Thyroid gland (tissue), 4 donors: ENCODE data around the gene NGLY1. TPM values are rescaled to one million over a fixed set of nuclear protein-coding genes. Genes with fewer than 3 reads are reported as not detected.

ENCODE experiments used
- DNase-seq, 2 donors: peaks; one replicate each; pipeline ENCODE4 v3.0.0-alpha.2; 2019
- H3K27ac ChIP-seq, 3 donors: fragments of 200-600 bp; sonication (generic); 1 replicate in 2 of 3; 2 replicates in 1 of 3; pipeline ENCODE4 v1.5.1; 2016 to 2019; ENCODE audit warnings: mild to moderate bottlenecking in 1 of 3, moderate library complexity in 1 of 3
- H3K27me3 ChIP-seq: fragments of 200-600 bp; sonication (generic); one replicate; pipeline ENCODE4 v1.5.1; 2019
- H3K36me3 ChIP-seq, 2 donors: fragments of 200-600 bp; sonication (generic); one replicate each; pipeline ENCODE4 v1.5.1; 2016 to 2019
- H3K4me1 ChIP-seq, 2 donors: fragments of 200-600 bp; sonication (generic); one replicate each; pipeline ENCODE4 v1.5.1; 2017 to 2019
- H3K4me3 ChIP-seq, 3 donors: fragments of 200-600 bp; sonication (generic); replicated peaks in 1 of 3; 1 replicate in 2 of 3; 2 replicates in 1 of 3; pipeline ENCODE4 v1.5.1; 2016; ENCODE audit warnings: mild to moderate bottlenecking in 1 of 3
- H3K9me3 ChIP-seq: fragments of 200-600 bp; sonication (generic); one replicate; pipeline ENCODE4 v1.5.1; 2017
- POLR2A ChIP-seq, 2 donors: fragments of 450-650 bp; IDR thresholded peaks; one replicate each; pipeline ENCODE4 v1.6.1; 2017; ENCODE audit warnings: antibody characterized with exemption in 2 of 2, mild to moderate bottlenecking in 2 of 2, moderate library complexity in 1 of 2
- WGBS, 2 donors: methylation state at CpG; one replicate each; pipeline ENCODE4 v1.1.5; 2017; 5-methylcytosine and 5-hydroxymethylcytosine counted together
- intact Hi-C: fragments of 100-400 bp; cut with DNase I; formaldehyde crosslinking; loops from one replicate; pipeline ENCODE4 v1.15.1; 2023
- total RNA-seq, 4 donors: library from RNA; depleted of rRNA; stranded (reverse); fragments of >200 nt; gene quantifications; one replicate each; pipeline ENCODE4 v1.2.3, GENCODE V29; 2016
- TF ChIP-seq, protein P1 (sequence below), 6 experiments: fragments of 200-600 bp in 3 of 6; fragments of 450-650 bp in 3 of 6; sonication (generic) in 3 of 6; IDR thresholded peaks; one replicate each; pipeline ENCODE4 v1.5.1; 2016 to 2019; ENCODE audit warnings: antibody characterized with exemption in 6 of 6, mild to moderate bottlenecking in 2 of 6, inconsistent platforms in 1 of 6, moderate library complexity in 1 of 6

NGLY1 gene
- total RNA-seq, 4 donors from 2014 or later = 31.6 to 47.3 (median 38.7) TPM

DNA sequence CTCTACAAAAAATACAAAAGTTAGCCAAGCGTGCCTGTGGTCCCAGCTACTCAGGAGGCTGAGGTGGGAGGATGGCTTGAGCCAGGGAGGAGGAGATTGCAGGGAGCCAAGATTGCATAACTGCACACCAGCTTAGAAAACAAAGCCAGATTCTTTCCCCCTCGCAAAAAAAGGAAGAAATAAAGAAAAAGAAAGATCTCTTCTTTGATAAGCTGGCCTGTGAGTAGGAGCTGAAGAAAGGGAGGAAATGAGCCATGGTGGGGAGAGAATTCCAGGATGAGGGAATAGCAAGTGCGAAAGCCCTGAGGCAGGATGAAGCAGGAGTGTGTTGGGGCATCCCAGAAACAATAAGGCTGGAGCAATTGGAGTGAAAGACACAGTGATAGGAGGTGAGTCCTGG is 94.0 kb downstream of the NGLY1 start:
- H3K27me3 ChIP-seq = no peaks in the 10 kb centered on the region
- H3K4me3 ChIP-seq = no peak overlapping the region
- 70 to 71% methylated on average over 3 of the region's 3 CpGs for WGBS, 2 donors
- no peak for DNase-seq
- H3K4me1 ChIP-seq = no peaks in the 10 kb centered on the region
- H3K9me3 ChIP-seq = no peaks in the 10 kb centered on the region
- H3K27ac ChIP-seq = no peak overlapping the region
- TF ChIP-seq, protein P1, sequence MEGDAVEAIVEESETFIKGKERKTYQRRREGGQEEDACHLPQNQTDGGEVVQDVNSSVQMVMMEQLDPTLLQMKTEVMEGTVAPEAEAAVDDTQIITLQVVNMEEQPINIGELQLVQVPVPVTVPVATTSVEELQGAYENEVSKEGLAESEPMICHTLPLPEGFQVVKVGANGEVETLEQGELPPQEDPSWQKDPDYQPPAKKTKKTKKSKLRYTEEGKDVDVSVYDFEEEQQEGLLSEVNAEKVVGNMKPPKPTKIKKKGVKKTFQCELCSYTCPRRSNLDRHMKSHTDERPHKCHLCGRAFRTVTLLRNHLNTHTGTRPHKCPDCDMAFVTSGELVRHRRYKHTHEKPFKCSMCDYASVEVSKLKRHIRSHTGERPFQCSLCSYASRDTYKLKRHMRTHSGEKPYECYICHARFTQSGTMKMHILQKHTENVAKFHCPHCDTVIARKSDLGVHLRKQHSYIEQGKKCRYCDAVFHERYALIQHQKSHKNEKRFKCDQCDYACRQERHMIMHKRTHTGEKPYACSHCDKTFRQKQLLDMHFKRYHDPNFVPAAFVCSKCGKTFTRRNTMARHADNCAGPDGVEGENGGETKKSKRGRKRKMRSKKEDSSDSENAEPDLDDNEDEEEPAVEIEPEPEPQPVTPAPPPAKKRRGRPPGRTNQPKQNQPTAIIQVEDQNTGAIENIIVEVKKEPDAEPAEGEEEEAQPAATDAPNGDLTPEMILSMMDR (IDR thresholded peaks at IDR 0.05) = no peak
- TF ChIP-seq POLR2A (IDR thresholded peaks at IDR 0.05) = no peak
- intact Hi-C loops = no loop called here
- no peaks in the 10 kb centered on the region for H3K36me3 ChIP-seq

DNA sequence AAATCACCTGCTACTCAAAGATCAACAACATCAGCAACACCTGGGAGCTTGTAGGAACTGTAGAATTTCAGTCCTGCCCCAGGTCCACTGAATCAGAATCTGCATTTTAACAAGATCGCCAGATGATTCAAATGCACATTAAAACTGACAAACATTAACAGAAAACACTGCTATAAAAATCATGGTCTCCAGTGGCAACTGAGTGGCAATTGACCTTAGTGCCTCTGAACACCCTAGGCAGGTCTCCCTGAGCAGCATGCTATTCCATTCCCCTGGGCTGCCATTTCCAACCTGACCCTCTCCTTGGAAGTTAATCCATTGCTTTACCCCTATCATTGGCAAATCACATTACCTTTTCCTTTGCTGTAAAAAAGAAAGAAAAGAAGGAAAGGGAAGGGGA is 95.5 kb downstream of the NGLY1 start:
- Histone ChIP-seq H3K9me3 (no peaks in the 10 kb centered on the region), H3K36me3 (no peaks in the 10 kb centered on the region), H3K4me3 (no peak overlapping the region), H3K4me1 (no peaks in the 10 kb centered on the region), H3K27ac (no peak overlapping the region), H3K27me3 (no peaks in the 10 kb centered on the region)
- intact Hi-C loops = no loop called here
- DNase-seq = no peak
- TF ChIP-seq POLR2A (IDR thresholded peaks at IDR 0.05) = no peak
- TF ChIP-seq, protein P1 (IDR thresholded peaks at IDR 0.05) = no peak
- 85 to 95% methylated on average over 1 of the region's 1 CpG for WGBS, 2 donors

DNA sequence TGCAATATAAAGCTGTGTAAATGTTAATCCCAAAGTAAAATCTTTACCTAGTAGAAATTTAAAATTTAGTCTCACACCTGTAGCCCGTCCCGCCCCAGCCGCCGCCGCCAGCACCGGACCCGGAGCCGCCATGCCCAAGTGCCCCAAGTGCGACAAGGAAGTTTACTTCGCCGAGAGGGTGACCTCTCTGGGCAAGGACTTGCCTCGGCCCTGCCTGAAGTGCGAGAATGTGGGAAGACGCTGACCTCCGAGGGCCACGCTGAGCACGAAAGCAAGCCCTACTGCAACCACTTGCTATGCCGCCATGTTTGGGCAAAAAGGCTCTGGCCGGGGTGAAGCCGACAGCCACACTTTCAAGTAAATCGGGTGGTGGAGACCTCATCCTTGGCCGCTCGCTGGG is 96.5 kb downstream of the NGLY1 start:
- intact Hi-C loops = no loop called here
- Histone ChIP-seq H3K4me3 (no peak overlapping the region), H3K27me3 (no peaks in the 10 kb centered on the region), H3K9me3 (no peaks in the 10 kb centered on the region), H3K4me1 (no peaks in the 10 kb centered on the region), H3K27ac (no peak overlapping the region), H3K36me3 (no peaks in the 10 kb centered on the region)
- TF ChIP-seq POLR2A (IDR thresholded peaks at IDR 0.05) = no peak
- TF ChIP-seq, protein P1 (IDR thresholded peaks at IDR 0.05) = no peak
- DNase-seq = no peak
- WGBS, 2 donors = 93 to 95% methylated on average over 19 to 23 of the region's 23 CpGs

DNA sequence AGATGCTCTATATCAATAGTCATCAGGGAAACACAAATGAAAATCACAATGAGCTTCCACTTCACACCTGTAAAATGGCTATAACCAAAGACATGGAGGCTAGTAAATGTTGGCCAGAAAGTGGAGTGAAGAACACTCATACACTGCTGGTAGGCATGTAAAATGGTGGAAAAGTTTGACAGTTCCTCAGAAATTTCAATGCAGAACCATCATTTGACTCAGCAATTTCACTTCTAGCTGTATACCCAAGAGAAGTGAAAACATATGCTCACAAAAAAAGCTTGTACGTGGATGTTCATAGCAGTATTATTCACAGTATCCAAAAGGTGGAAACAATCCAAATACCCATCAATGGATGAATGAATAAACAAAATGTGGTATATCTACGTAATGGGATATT is 99.4 kb downstream of the NGLY1 start:
- Histone ChIP-seq H3K4me3 (no peak overlapping the region), H3K27ac (no peak overlapping the region), H3K36me3 (no peaks in the 10 kb centered on the region), H3K27me3 (no peaks in the 10 kb centered on the region), H3K4me1 (no peaks in the 10 kb centered on the region), H3K9me3 (no peaks in the 10 kb centered on the region)
- intact Hi-C loops = no loop called here
- DNase-seq = no peak
- WGBS, 2 donors = 94 to 97% methylated on average over 2 of the region's 2 CpGs
- TF ChIP-seq, protein P1 (IDR thresholded peaks at IDR 0.05) = no peak
- no peak for TF ChIP-seq POLR2A (IDR thresholded peaks at IDR 0.05)

DNA sequence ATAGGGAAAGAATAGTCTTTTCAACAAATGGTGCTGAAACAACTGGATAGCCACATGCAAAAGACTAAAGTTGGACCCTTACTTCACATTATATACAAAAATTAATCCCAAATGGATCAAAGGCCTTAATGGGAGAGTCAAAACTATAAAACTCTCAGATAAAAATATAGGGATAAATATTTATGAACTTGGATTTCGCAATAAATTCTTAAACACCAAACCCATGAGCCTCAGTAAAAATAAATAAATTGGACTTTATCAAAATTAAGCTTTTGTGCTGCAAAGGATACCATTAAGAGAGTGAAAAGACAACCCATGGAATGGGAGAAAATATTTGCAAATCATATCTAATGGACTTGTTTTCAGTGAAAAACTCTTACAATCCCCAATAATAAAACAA is 99.8 kb downstream of the NGLY1 start:
- no peak for DNase-seq
- Histone ChIP-seq H3K27ac (no peak overlapping the region), H3K36me3 (no peaks in the 10 kb centered on the region), H3K4me1 (no peaks in the 10 kb centered on the region), H3K9me3 (no peaks in the 10 kb centered on the region), H3K4me3 (no peak overlapping the region), H3K27me3 (no peaks in the 10 kb centered on the region)
- WGBS, 2 donors = 96 to 98% methylated on average over 1 of the region's 1 CpG
- no peak for TF ChIP-seq POLR2A (IDR thresholded peaks at IDR 0.05)
- intact Hi-C loops = no loop called here
